IPS-18c (cell line): ENCODE measurements around the gene USP25.

Experiments used
- H3K4me3 ChIP-seq: 2 replicates; pipeline ENCODE4 v1.7.0; 2013; ENCODE audit warnings: low read depth, mild to moderate bottlenecking, low read length, moderate library complexity; ENCODE audit not compliant: insufficient read depth
- H3K9me3 ChIP-seq: one replicate; pipeline ENCODE4 v1.6.1; 2013; ENCODE audit warnings: mild to moderate bottlenecking, low read length, moderate library complexity; ENCODE audit not compliant: control insufficient read depth, insufficient read depth

USP25 gene

DNA sequence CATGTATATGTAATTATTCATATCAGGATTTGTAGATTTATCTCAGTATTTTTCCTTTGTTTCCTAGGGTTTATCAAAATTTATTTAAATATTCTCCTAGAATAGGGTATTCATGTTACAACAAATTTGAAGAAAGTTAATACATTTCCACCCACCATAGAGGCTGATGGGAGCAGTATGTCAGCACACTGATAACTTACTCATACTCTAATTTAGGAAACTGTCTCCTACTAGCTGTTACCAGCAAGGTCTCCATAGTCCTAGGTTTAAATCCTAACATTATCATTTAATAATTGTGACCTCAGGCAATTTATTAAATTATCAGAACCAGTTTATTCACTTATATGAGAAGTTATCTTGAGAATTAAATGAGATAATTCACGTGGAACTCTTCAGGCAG, 127.0 kb downstream of the USP25 start:
- H3K9me3 ChIP-seq: no peaks in the 10 kb centered on the region
- no peak overlapping the region for H3K4me3 ChIP-seq

GRCh38 chr21:15857740-15858139, 128.0 kb downstream of the USP25 start:
- Histone ChIP-seq H3K9me3 (no peaks in the 10 kb centered on the region), H3K4me3 (no peak overlapping the region)

DNA sequence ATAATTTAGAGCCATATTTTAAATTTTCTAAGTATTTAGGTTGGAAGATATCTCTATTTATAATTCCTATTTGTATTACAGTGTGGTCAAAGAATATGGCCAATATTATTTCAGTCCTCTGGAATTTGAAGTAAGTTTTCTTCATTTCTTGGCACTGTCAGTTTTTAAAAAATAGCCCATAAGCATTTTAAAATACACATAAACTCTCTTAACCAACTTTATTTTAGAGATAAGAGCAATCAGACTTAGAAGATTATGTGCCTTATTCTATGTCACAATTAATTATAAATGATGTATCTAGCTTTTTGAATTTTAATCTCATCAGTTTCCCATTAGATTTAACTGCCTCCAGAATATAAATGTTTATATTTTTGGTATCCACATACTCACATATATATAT, 130.8 kb downstream of the USP25 start:
- H3K9me3 ChIP-seq: no peaks in the 10 kb centered on the region
- H3K4me3 ChIP-seq: no peak overlapping the region

- no peaks in the 10 kb centered on the region for H3K9me3 ChIP-seq
- H3K4me3 ChIP-seq: no peak overlapping the region
These were observed 139.2 kb downstream of the USP25 start for GRCh38 chr21:15868940-15869339.

DNA sequence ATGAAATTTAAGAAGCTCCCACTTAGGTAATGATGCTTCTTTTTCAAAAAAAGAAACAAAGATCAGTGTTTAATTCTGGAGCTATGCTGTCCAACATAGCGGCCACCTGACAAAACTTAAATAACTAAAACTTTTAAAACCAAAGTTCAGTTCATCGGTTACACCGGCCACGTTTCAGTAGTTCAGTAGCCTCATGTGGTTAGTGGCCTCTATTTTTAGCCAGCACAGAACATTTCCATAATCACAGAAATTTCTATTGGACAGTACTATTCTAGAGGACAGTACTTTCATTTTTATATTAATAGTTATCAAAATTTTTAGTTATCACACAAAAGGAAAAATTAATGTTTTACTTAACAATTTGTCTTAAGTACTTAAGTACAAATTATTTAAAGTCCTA, 141.0 kb downstream of the USP25 start:
- no peaks in the 10 kb centered on the region for H3K9me3 ChIP-seq
- H3K4me3 ChIP-seq: no peak overlapping the region

DNA sequence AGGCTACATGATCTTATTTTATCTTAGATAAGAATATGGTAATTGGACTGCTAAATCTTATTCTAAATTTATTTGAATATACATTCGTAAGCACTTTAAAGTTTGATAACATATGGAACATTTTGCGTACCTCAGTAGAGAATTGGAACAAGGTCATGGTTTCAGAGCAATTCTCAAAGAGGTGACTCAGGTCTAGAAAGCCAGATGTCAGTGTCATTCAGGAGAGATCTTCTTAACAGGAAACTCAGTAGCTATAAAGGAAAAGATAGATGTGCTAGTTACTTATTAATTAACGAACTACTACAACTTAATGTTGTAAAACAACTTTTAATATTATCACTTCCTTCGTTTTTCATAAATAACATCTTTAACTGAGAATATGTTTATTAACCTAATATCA, 142.5 kb downstream of the USP25 start:
- Histone ChIP-seq H3K9me3 (no peaks in the 10 kb centered on the region), H3K4me3 (no peak overlapping the region)

- Histone ChIP-seq H3K4me3 (no peak overlapping the region), H3K9me3 (no peaks in the 10 kb centered on the region)
These were observed 144.8 kb downstream of the USP25 start for GRCh38 chr21:15874615-15875014.

DNA sequence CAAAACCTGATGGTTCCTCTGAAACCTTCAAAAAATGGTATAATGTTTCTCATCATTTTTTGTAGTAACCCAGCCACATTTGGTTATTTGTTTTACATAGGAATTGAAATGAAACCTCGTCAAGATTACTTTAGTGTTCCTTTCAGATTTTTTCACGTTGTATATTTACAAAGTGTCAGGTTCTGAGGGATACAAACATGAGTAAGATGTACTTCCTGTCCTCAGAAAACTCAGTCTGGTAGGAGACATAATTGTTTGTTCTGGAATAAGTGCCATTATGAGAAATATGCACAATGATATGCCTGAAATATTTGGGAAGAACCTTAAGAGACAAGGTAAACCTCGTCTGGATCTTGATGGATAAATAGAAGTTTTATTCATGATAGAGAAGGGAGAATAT, 145.5 kb downstream of the USP25 start:
- no peaks in the 10 kb centered on the region for H3K9me3 ChIP-seq
- H3K4me3 ChIP-seq: no peak overlapping the region

- H3K9me3 ChIP-seq: no peaks in the 10 kb centered on the region
- H3K4me3 ChIP-seq: no peak overlapping the region
These were observed 164.1 kb downstream of the USP25 start for GRCh38 chr21:15893902-15894301.

- H3K4me3 ChIP-seq: no peak overlapping the region
- no peaks in the 10 kb centered on the region for H3K9me3 ChIP-seq
These were observed 164.8 kb downstream of the USP25 start for GRCh38 chr21:15894596-15894995.

GRCh38 chr21:15895142-15896106, 165.6 kb downstream of the USP25 start:
- Histone ChIP-seq H3K4me3 (no peak overlapping the region), H3K9me3 (no peaks in the 10 kb centered on the region)

DNA sequence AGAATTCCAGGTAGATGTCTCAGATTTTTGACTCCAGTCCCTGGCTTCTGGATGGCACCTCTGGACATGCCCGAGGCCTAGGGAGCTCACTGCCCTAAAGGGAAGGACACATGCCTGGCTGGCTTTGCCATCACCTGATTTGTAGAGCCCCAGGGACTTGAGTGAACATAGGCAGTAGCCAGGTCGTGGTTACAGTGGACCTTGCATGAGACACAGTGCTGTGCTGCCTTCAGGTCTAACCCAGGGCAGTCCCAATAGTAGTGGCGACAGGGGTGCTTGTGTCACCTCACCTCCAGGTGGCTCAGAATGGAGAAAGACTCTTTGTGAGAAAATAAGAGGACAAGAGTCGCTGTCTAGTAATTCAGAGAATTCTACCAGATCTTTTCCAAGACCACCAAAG, 166.7 kb downstream of the USP25 start:
- H3K9me3 ChIP-seq: no peaks in the 10 kb centered on the region
- no peak overlapping the region for H3K4me3 ChIP-seq

DNA sequence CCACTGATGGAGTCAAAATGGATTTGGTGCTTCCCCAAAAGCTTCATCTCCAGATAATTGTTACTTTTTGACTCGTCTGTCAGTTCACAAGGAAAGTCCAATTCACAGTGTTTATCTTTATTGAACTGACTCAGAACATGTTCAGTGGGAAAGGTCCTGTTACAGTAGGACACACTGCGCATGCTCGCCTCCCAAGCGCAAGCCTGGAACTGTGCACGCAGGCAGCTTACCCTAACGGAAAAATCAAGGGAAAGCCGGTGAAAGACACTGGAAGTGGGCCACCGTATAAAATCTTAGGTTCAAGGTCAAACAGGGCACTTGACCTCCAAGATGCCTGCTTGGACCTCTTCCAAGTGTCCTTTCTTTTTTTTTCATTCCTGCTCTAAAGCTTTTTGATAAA, 174.6 kb downstream of the USP25 start:
- H3K4me3 ChIP-seq: no peak overlapping the region
- no peaks in the 10 kb centered on the region for H3K9me3 ChIP-seq

DNA sequence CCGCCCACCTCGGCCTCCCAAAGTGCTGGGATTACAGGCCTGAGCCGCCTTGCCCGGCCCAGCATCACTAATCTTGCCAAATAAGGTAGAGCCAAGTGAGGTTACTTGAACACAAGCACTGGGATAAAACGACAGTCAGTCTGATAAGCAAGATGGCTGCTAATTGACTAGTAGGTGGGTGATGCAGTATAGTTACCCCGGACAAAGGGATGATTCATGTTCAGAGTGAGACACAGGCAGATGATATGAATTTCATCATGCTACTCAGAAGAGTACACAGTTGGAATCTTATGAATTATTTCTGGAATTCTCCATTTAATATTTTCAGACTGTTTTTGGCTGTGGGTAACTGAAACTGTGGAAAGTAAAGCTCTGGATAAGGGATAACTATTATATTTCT, 178.4 kb downstream of the USP25 start:
- no peak overlapping the region for H3K4me3 ChIP-seq

GRCh38 chr21:15928196-15928595, 198.4 kb downstream of the USP25 start:
- Histone ChIP-seq H3K9me3 (no peaks in the 10 kb centered on the region), H3K4me3 (no peak overlapping the region)

More for the DNA sequence above, 178.4 kb downstream of the USP25 start:
- H3K9me3 ChIP-seq: no peaks in the 10 kb centered on the region

GRCh38 chr21:15928686-15929425, 199.1 kb downstream of the USP25 start:
- no peak overlapping the region for H3K4me3 ChIP-seq
- no peaks in the 10 kb centered on the region for H3K9me3 ChIP-seq

DNA sequence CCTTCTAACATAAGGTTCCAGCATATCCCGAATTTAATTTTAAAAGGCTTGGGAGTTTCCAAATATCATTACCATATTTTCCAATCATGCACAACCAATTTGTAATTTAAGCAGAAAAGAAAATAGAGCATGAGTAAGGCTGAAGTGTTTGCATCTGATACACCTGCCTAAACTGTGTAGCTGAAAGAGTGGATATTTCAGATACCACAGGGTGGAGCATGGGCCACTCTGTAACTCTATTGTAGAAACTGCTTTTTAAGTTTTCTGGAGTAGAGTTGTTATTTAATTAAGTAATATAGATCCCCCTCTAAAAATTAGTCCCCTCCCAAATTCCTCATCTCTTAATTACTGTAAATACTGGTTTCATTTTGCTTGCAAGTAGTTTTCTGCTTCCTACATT, 199.8 kb downstream of the USP25 start:
- H3K9me3 ChIP-seq: no peaks in the 10 kb centered on the region

More for the DNA sequence above, 199.8 kb downstream of the USP25 start:
- H3K4me3 ChIP-seq: no peak overlapping the region
